ENCODE measurements around the gene TTC7B.

The TTC7B gene

GRCh38 chr14:90804292-90805083 is 11.7 kb downstream of the TTC7B start:
- peak overlapping the region; percentile 12 for H3K4ac ChIP-seq (ENCODE audit: low read depth, low read length)
- peaks cover 39 to 46% of the 10 kb centered on the region in 2 experiments for H3K4me1 ChIP-seq (ENCODE audit: control insufficient read depth in 1 of 2, insufficient read depth in 2 of 2, low read length in 2 of 2)
- H3K14ac ChIP-seq (ENCODE audit: low read length): peak overlapping the region; percentile 69
- H2BK12ac ChIP-seq (ENCODE audit: low read length): peak overlapping the region; percentile 2
- no peak overlapping the region for H3K23ac ChIP-seq (ENCODE audit: low read length)
- peak overlapping the region; percentile 4 for H2BK120ac ChIP-seq (ENCODE audit: insufficient read depth, low read length, poor library complexity)
- no peak for DNase-seq
- no CpG with 5 or more reads among the region's 18 CpGs for WGBS (ENCODE audit: extremely low coverage, insufficient coverage, insufficient read length)
- H3K4me2 ChIP-seq (ENCODE audit: low read length): no peak overlapping the region
- H3K4me3 ChIP-seq (ENCODE audit: low read depth, low read length): no peak overlapping the region
- peak overlapping the region; percentile 9 for H4K12ac ChIP-seq (ENCODE audit: low read depth, low read length)
- peak overlapping the region; percentile 55 for H4K8ac ChIP-seq (ENCODE audit: low read depth, low read length)
- peak overlapping the region; percentile 15 for H2AFZ ChIP-seq (ENCODE audit: insufficient read depth, low read length, poor library complexity)
- H3K79me2 ChIP-seq (ENCODE audit: control insufficient read depth, insufficient read depth, low read length, poor library complexity): peaks cover 17% of the 10 kb centered on the region
- H3K18ac ChIP-seq (ENCODE audit: low read length): peak overlapping the region; percentile 65
- H4K91ac ChIP-seq (ENCODE audit: low read depth, low read length): peak overlapping the region; percentile 67
- peaks cover 30% of the 10 kb centered on the region for H3K79me1 ChIP-seq (ENCODE audit: low read length)
- peak overlapping the region; percentile 60 for H3K27ac ChIP-seq (ENCODE audit: low read depth, low read length)
- peak overlapping the region; percentile 15 for H2BK5ac ChIP-seq (ENCODE audit: low read depth, low read length, poor library complexity)
- no peak overlapping the region for H3K9ac ChIP-seq (ENCODE audit: low read length)
- no peaks in the 10 kb centered on the region for H3K27me3 ChIP-seq (ENCODE audit: insufficient read depth, low read length)
- H3K36me3 ChIP-seq (ENCODE audit: control insufficient read depth in 1 of 2, insufficient read depth in 2 of 2, low read length in 2 of 2): no peaks in the 10 kb centered on the region
- H2AK5ac ChIP-seq (ENCODE audit: low read length): peak overlapping the region; percentile 36
- peaks cover 6% of the 10 kb centered on the region for H3K9me3 ChIP-seq (ENCODE audit: insufficient read depth, low read depth, low read length)

GRCh38 chr14:90803249-90803648 is 13.0 kb downstream of the TTC7B start:
- H3K23ac ChIP-seq (ENCODE audit: low read length): no peak overlapping the region
- DNase-seq: no peak

GRCh38 chr14:90799420-90799819 is 16.8 kb downstream of the TTC7B start:
- H2AK5ac ChIP-seq (ENCODE audit: low read length): no peak overlapping the region
- H4K8ac ChIP-seq (ENCODE audit: low read depth, low read length): no peak overlapping the region
- H3K4me3 ChIP-seq (ENCODE audit: low read depth, low read length): no peak overlapping the region
- no peak overlapping the region for H3K14ac ChIP-seq (ENCODE audit: low read length)
- no peak overlapping the region for H2BK120ac ChIP-seq (ENCODE audit: insufficient read depth, low read length, poor library complexity)
- H3K4me1 ChIP-seq (ENCODE audit: control insufficient read depth in 1 of 2, insufficient read depth in 2 of 2, low read length in 2 of 2): peaks cover 33 to 39% of the 10 kb centered on the region in 2 experiments
- H4K91ac ChIP-seq (ENCODE audit: low read depth, low read length): peak overlapping the region; percentile 30
- peak overlapping the region; percentile 50 for H3K18ac ChIP-seq (ENCODE audit: low read length)
- no peak overlapping the region for H3K9ac ChIP-seq (ENCODE audit: low read length)
- H3K36me3 ChIP-seq (ENCODE audit: control insufficient read depth in 1 of 2, insufficient read depth in 2 of 2, low read length in 2 of 2): peaks cover 0 to 2% of the 10 kb centered on the region in 2 experiments
- H2BK5ac ChIP-seq (ENCODE audit: low read depth, low read length, poor library complexity): peak overlapping the region; percentile 16
- peaks cover 31% of the 10 kb centered on the region for H3K79me1 ChIP-seq (ENCODE audit: low read length)
- H3K4ac ChIP-seq (ENCODE audit: low read depth, low read length): peak overlapping the region; percentile 1
- DNase-seq: peak; percentile 31 to 49
- no peak overlapping the region for H3K4me2 ChIP-seq (ENCODE audit: low read length)
- H3K23ac ChIP-seq (ENCODE audit: low read length): no peak overlapping the region
- H3K27ac ChIP-seq (ENCODE audit: low read depth, low read length): peak overlapping the region; percentile 12
- H3K79me2 ChIP-seq (ENCODE audit: control insufficient read depth, insufficient read depth, low read length, poor library complexity): peaks cover 12% of the 10 kb centered on the region
- no CpG with 5 or more reads among the region's 5 CpGs for WGBS (ENCODE audit: extremely low coverage, insufficient coverage, insufficient read length)
- H3K9me3 ChIP-seq (ENCODE audit: insufficient read depth, low read depth, low read length): peaks cover 2% of the 10 kb centered on the region
- no peak overlapping the region for H2BK12ac ChIP-seq (ENCODE audit: low read length)
- peak overlapping the region; percentile 13 for H4K12ac ChIP-seq (ENCODE audit: low read depth, low read length)
- H2AFZ ChIP-seq (ENCODE audit: insufficient read depth, low read length, poor library complexity): no peak overlapping the region
- H3K27me3 ChIP-seq (ENCODE audit: insufficient read depth, low read length): no peaks in the 10 kb centered on the region

More at GRCh38 chr14:90803249-90803648, 13.0 kb downstream of the TTC7B start:
- Histone ChIP-seq H2AFZ (ENCODE audit: insufficient read depth, low read length, poor library complexity) (no peak overlapping the region), H2BK5ac (ENCODE audit: low read depth, low read length, poor library complexity) (peak overlapping the region; percentile 52), H3K18ac (ENCODE audit: low read length) (no peak overlapping the region), H3K9me3 (ENCODE audit: insufficient read depth, low read depth, low read length) (peaks cover 6% of the 10 kb centered on the region), H3K79me2 (ENCODE audit: control insufficient read depth, insufficient read depth, low read length, poor library complexity) (peaks cover 13% of the 10 kb centered on the region), H3K4me1 (ENCODE audit: control insufficient read depth in 1 of 2, insufficient read depth in 2 of 2, low read length in 2 of 2) (peaks cover 37 to 41% of the 10 kb centered on the region in 2 experiments), H3K27me3 (ENCODE audit: insufficient read depth, low read length) (no peaks in the 10 kb centered on the region), H3K9ac (ENCODE audit: low read length) (no peak overlapping the region), H3K4ac (ENCODE audit: low read depth, low read length) (peak overlapping the region; percentile 71), H4K8ac (ENCODE audit: low read depth, low read length) (peak overlapping the region; percentile 49), H2BK120ac (ENCODE audit: insufficient read depth, low read length, poor library complexity) (peak overlapping the region; percentile 29), H4K12ac (ENCODE audit: low read depth, low read length) (no peak overlapping the region), H3K79me1 (ENCODE audit: low read length) (peaks cover 35% of the 10 kb centered on the region), H3K14ac (ENCODE audit: low read length) (peak overlapping the region; percentile 23), H2AK5ac (ENCODE audit: low read length) (peak overlapping the region; percentile 31), H4K91ac (ENCODE audit: low read depth, low read length) (peak overlapping the region; percentile 41), H2BK12ac (ENCODE audit: low read length) (peak overlapping the region; percentile 15), H3K4me2 (ENCODE audit: low read length) (no peak overlapping the region), H3K4me3 (ENCODE audit: low read depth, low read length) (no peak overlapping the region), H3K36me3 (ENCODE audit: control insufficient read depth in 1 of 2, insufficient read depth in 2 of 2, low read length in 2 of 2) (peaks cover 0 to 2% of the 10 kb centered on the region in 2 experiments), H3K27ac (ENCODE audit: low read depth, low read length) (peak overlapping the region; percentile 60)
- no CpG with 5 or more reads among the region's 2 CpGs for WGBS (ENCODE audit: extremely low coverage, insufficient coverage, insufficient read length)

GRCh38 chr14:90797919-90798318 is 18.3 kb downstream of the TTC7B start:
- H2BK12ac ChIP-seq (ENCODE audit: low read length): no peak overlapping the region
- peak overlapping the region; percentile 48 for H2AFZ ChIP-seq (ENCODE audit: insufficient read depth, low read length, poor library complexity)
- H3K27me3 ChIP-seq (ENCODE audit: insufficient read depth, low read length): no peaks in the 10 kb centered on the region
- peak; percentile 85 to 88 for DNase-seq
- H2BK5ac ChIP-seq (ENCODE audit: low read depth, low read length, poor library complexity): peak overlapping the region; percentile 75
- peak overlapping the region; percentile 76 for H3K27ac ChIP-seq (ENCODE audit: low read depth, low read length)
- H2AK5ac ChIP-seq (ENCODE audit: low read length): no peak overlapping the region
- H3K79me2 ChIP-seq (ENCODE audit: control insufficient read depth, insufficient read depth, low read length, poor library complexity): peaks cover 8% of the 10 kb centered on the region
- no peak overlapping the region for H3K23ac ChIP-seq (ENCODE audit: low read length)
- peaks cover 25 to 30% of the 10 kb centered on the region in 2 experiments for H3K4me1 ChIP-seq (ENCODE audit: control insufficient read depth in 1 of 2, insufficient read depth in 2 of 2, low read length in 2 of 2)
- H4K12ac ChIP-seq (ENCODE audit: low read depth, low read length): no peak overlapping the region
- H3K14ac ChIP-seq (ENCODE audit: low read length): peak overlapping the region; percentile 18
- H3K4me2 ChIP-seq (ENCODE audit: low read length): peak overlapping the region; percentile 3
- H3K36me3 ChIP-seq (ENCODE audit: control insufficient read depth in 1 of 2, insufficient read depth in 2 of 2, low read length in 2 of 2): peaks cover 0 to 2% of the 10 kb centered on the region in 2 experiments
- peak overlapping the region; percentile 25 for H3K4ac ChIP-seq (ENCODE audit: low read depth, low read length)
- no peak overlapping the region for H3K9ac ChIP-seq (ENCODE audit: low read length)
- H2BK120ac ChIP-seq (ENCODE audit: insufficient read depth, low read length, poor library complexity): peak overlapping the region; percentile 8
- peaks cover 20% of the 10 kb centered on the region for H3K79me1 ChIP-seq (ENCODE audit: low read length)
- peak overlapping the region; percentile 27 for H4K8ac ChIP-seq (ENCODE audit: low read depth, low read length)
- H3K9me3 ChIP-seq (ENCODE audit: insufficient read depth, low read depth, low read length): peaks cover 2% of the 10 kb centered on the region
- WGBS (ENCODE audit: extremely low coverage, insufficient coverage, insufficient read length): no CpG with 5 or more reads among the region's 13 CpGs
- H4K91ac ChIP-seq (ENCODE audit: low read depth, low read length): peak overlapping the region; percentile 85
- no peak overlapping the region for H3K4me3 ChIP-seq (ENCODE audit: low read depth, low read length)
- H3K18ac ChIP-seq (ENCODE audit: low read length): peak overlapping the region; percentile 37

All from trophoblast cell (in vitro differentiated cells and primary cell).